T-cell (primary cell): ENCODE data around the gene CPTP. TPM values are rescaled to one million over a fixed set of nuclear protein-coding genes. Genes with fewer than 3 reads are reported as not detected.

Experiments
- ATAC-seq, 4 experiments: fragments of 200-7000 bp in 3 of 4; fragments of 150-1000 bp in 1 of 4; cut with Tn5 transposase; replicated peaks in 1 of 4; 1 replicate in 3 of 4; 2 replicates in 1 of 4; pipeline ENCODE4 v1.10.0; 2021; ENCODE audit warnings: moderate library complexity in 3 of 4, mild to moderate bottlenecking in 2 of 4, moderate number of reproducible peaks in 1 of 4
- CTCF ChIA-PET, 2 donors: fragments of 300-600 bp; sonication (Branson Sonifier 250); formaldehyde crosslinking; loops; one replicate each; lab custom pipeline; 2022; ENCODE audit warnings: antibody characterized with exemption in 2 of 2; lab: Charles Lee
- POLR2A ChIA-PET, 2 donors: fragments of 300-600 bp; sonication (Branson Sonifier 250); formaldehyde crosslinking; loops; one replicate each; lab custom pipeline; 2022; ENCODE audit warnings: antibody characterized with exemption in 2 of 2; lab: Charles Lee
- DNase-seq, 35 experiments: peaks; one replicate each; pipeline versions ENCODE4 v3.0.0 to v3.0.0-alpha.2; 2013 to 2023
- H3K27ac ChIP-seq: one replicate; pipeline ENCODE4 v1.5.1; 2013; ENCODE audit warnings: low read length
- H3K27me3 ChIP-seq, 2 experiments: replicated peaks in 1 of 2; 1 replicate in 1 of 2; 2 replicates in 1 of 2; pipeline versions ENCODE4 v1.6.1 to v1.7.0; 2013; ENCODE audit warnings: low read length in 1 of 2, mixed read lengths in 1 of 2; ENCODE audit not compliant: control insufficient read depth in 2 of 2, insufficient read depth in 2 of 2; ENCODE audit errors: extremely low read depth in 1 of 2
- H3K36me3 ChIP-seq, 2 donors: 1 replicate in 1 of 2; 2 replicates in 1 of 2; pipeline versions ENCODE4 v1.6.1 to v1.7.0; 2013; ENCODE audit warnings: low read length in 1 of 2; ENCODE audit not compliant: control insufficient read depth in 2 of 2, insufficient read depth in 1 of 2; ENCODE audit errors: extremely low read depth in 1 of 2
- H3K4me1 ChIP-seq, 2 experiments: 1 replicate in 1 of 2; 2 replicates in 1 of 2; pipeline versions ENCODE4 v1.6.1 to v1.7.0; 2013; ENCODE audit warnings: low read length in 2 of 2, mixed read lengths in 1 of 2; ENCODE audit not compliant: insufficient read depth in 2 of 2, control insufficient read depth in 1 of 2; ENCODE audit errors: extremely low read depth in 1 of 2
- H3K4me3 ChIP-seq, 2 donors: 1 replicate in 1 of 2; 2 replicates in 1 of 2; pipeline versions ENCODE4 v1.5.1 to v1.7.0; 2013; ENCODE audit warnings: mild to moderate bottlenecking in 2 of 2, low read length in 1 of 2, moderate library complexity in 1 of 2; ENCODE audit not compliant: control insufficient read depth in 1 of 2; ENCODE audit errors: extremely low read depth in 1 of 2
- H3K9me3 ChIP-seq: 2 replicates; pipeline ENCODE4 v1.7.0; 2013
- H3K27ac Mint-ChIP-seq, 2 donors: one replicate each; pipeline ENCODE4 v1.8.0; 2020 to 2021; ENCODE audit warnings: mild to moderate bottlenecking in 2 of 2, mixed read lengths in 2 of 2
- H3K27me3 Mint-ChIP-seq, 2 donors: one replicate each; pipeline ENCODE4 v1.8.0; 2021 to 2022; ENCODE audit warnings: mixed read lengths in 2 of 2
- H3K36me3 Mint-ChIP-seq: one replicate; pipeline ENCODE4 v1.8.0; 2021; ENCODE audit warnings: mixed read lengths
- H3K4me1 Mint-ChIP-seq, 3 donors: one replicate each; pipeline ENCODE4 v1.8.0; 2020 to 2022; ENCODE audit warnings: mixed read lengths in 3 of 3, mild to moderate bottlenecking in 1 of 3
- H3K4me3 Mint-ChIP-seq, 3 donors: one replicate each; pipeline ENCODE4 v1.8.0; 2020 to 2022; ENCODE audit warnings: mild to moderate bottlenecking in 3 of 3, mixed read lengths in 3 of 3, moderate library complexity in 3 of 3
- H3K9me3 Mint-ChIP-seq, 3 donors: one replicate each; pipeline ENCODE4 v1.8.0; 2020 to 2022; ENCODE audit warnings: mixed read lengths in 3 of 3
- WGBS: methylation state at CpG from one replicate; pipeline ENCODE4 v1.1.5; 2013; ENCODE audit warnings: missing lambda C conversion rate; ENCODE audit not compliant: insufficient coverage; 5-methylcytosine and 5-hydroxymethylcytosine counted together
- total RNA-seq, 35 experiments: library from RNA in 6 of 35; stranded (reverse) in 6 of 35; fragments of 120-200 nt in 1 of 35; gene quantifications; one replicate each; pipeline versions ENCODE4 v1.2.1 to v1.2.4 and lab custom pipeline; 2013 to 2026

The CPTP gene
- total RNA-seq, 5 donors from 2014 or later (not counting 1 experiment from before 2014, with no cell fraction given), result 15.8 to 35.8 (median 29.9) TPM

- POLR2A ChIA-PET, result no interaction called here
- peak overlapping the region; percentile 49 to 62 for H3K4me3 ChIP-seq
- CTCF ChIA-PET, result interaction anchor here in 1 of 2 donors (0.6 kb wide), 1 partner anchor 119 kb away, joined by 3 read pairs; no protein-coding TSS in a partner anchor
- H3K27ac Mint-ChIP-seq, result peak overlapping the region in 1 of 2 donors; percentile 34
- H3K27ac ChIP-seq, result peak overlapping the region; percentile 39
- H3K36me3 Mint-ChIP-seq, result peaks cover 3% of the 10 kb centered on the region
- H3K9me3 Mint-ChIP-seq, result no peaks in the 10 kb centered on the region
- peaks cover 17 to 35% of the 10 kb centered on the region in 2 donors for H3K36me3 ChIP-seq
- peak in 1 of 35 experiments; percentile 38 for DNase-seq
- H3K27me3 ChIP-seq, result no peaks in the 10 kb centered on the region
- 54% methylated on average over 55 of the region's 57 CpGs for WGBS
- peaks cover 22 to 43% of the 10 kb centered on the region in 2 experiments for H3K4me1 ChIP-seq
- H3K9me3 ChIP-seq, result no peaks in the 10 kb centered on the region
- H3K4me1 Mint-ChIP-seq, result peaks cover 21 to 28% (median 25%) of the 10 kb centered on the region in 3 donors
- H3K4me3 Mint-ChIP-seq, result peak overlapping the region; percentile 66 to 75 (median 74)
- ATAC-seq, result no peak
- no peaks in the 10 kb centered on the region for H3K27me3 Mint-ChIP-seq
These were observed 15.1 kb upstream of the CPTP start for GRCh38 chr1:1309251-1310108.

GRCh38 chr1:1310109-1310385 lies 14.6 kb upstream of the CPTP start:
- H3K4me1 Mint-ChIP-seq, result peaks cover 21 to 24% (median 21%) of the 10 kb centered on the region in 3 donors
- Histone ChIP-seq H3K36me3 (peaks cover 19 to 41% of the 10 kb centered on the region in 2 donors), H3K4me3 (no peak overlapping the region), H3K4me1 (peaks cover 20 to 37% of the 10 kb centered on the region in 2 experiments), H3K9me3 (no peaks in the 10 kb centered on the region), H3K27me3 (no peaks in the 10 kb centered on the region), H3K27ac (no peak overlapping the region)
- WGBS, result 96% methylated on average over 2 of the region's 3 CpGs
- no peaks in the 10 kb centered on the region for H3K27me3 Mint-ChIP-seq
- CTCF ChIA-PET, result no interaction called here
- no peak for ATAC-seq
- no peak for DNase-seq
- H3K27ac Mint-ChIP-seq, result no peak overlapping the region
- H3K36me3 Mint-ChIP-seq, result peaks cover 3% of the 10 kb centered on the region
- H3K9me3 Mint-ChIP-seq, result no peaks in the 10 kb centered on the region
- POLR2A ChIA-PET, result no interaction called here
- peak overlapping the region; percentile 66 to 75 (median 74) for H3K4me3 Mint-ChIP-seq

- Histone ChIP-seq H3K27me3 (no peaks in the 10 kb centered on the region), H3K4me3 (no peak overlapping the region), H3K27ac (no peak overlapping the region), H3K36me3 (peaks cover 19 to 43% of the 10 kb centered on the region in 2 donors), H3K9me3 (no peaks in the 10 kb centered on the region), H3K4me1 (peaks cover 15 to 32% of the 10 kb centered on the region in 2 experiments)
- Mint-ChIP-seq H3K4me3 (peak overlapping the region; percentile 31 to 75 (median 74)), H3K9me3 (no peaks in the 10 kb centered on the region), H3K27ac (no peak overlapping the region), H3K36me3 (peaks cover 3% of the 10 kb centered on the region), H3K4me1 (peaks cover 16 to 20% (median 18%) of the 10 kb centered on the region in 3 donors), H3K27me3 (no peaks in the 10 kb centered on the region)
- WGBS, result 94% methylated on average over 15 of the region's 21 CpGs
- DNase-seq, result no peak
- ATAC-seq, result no peak
- POLR2A ChIA-PET, result no interaction called here
- CTCF ChIA-PET, result no interaction called here
These were observed 14.0 kb upstream of the CPTP start for GRCh38 chr1:1310476-1311053.

- ChIA-PET POLR2A (no interaction called here), CTCF (no interaction called here)
- Mint-ChIP-seq H3K36me3 (peaks cover 9% of the 10 kb centered on the region), H3K27ac (no peak overlapping the region), H3K4me1 (peaks cover 8 to 13% (median 9%) of the 10 kb centered on the region in 3 donors), H3K9me3 (no peaks in the 10 kb centered on the region), H3K4me3 (peak overlapping the region in 2 of 3 donors; percentile 13 to 31), H3K27me3 (no peaks in the 10 kb centered on the region)
- H3K4me3 ChIP-seq, result no peak overlapping the region
- no peaks in the 10 kb centered on the region for H3K9me3 ChIP-seq
- WGBS, result 96% methylated on average over 20 of the region's 22 CpGs
- H3K27ac ChIP-seq, result no peak overlapping the region
- no peaks in the 10 kb centered on the region for H3K27me3 ChIP-seq
- peaks cover 7 to 23% of the 10 kb centered on the region in 2 experiments for H3K4me1 ChIP-seq
- no peak for ATAC-seq
- H3K36me3 ChIP-seq, result peaks cover 19 to 43% of the 10 kb centered on the region in 2 donors
- no peak for DNase-seq
These were observed 13.2 kb upstream of the CPTP start for GRCh38 chr1:1311107-1312104.

GRCh38 chr1:1312450-1313314 lies 11.9 kb upstream of the CPTP start:
- Histone ChIP-seq H3K36me3 (peaks cover 19 to 48% of the 10 kb centered on the region in 2 donors), H3K9me3 (no peaks in the 10 kb centered on the region), H3K27me3 (no peaks in the 10 kb centered on the region), H3K27ac (no peak overlapping the region), H3K4me3 (no peak overlapping the region), H3K4me1 (peaks cover 0 to 14% of the 10 kb centered on the region in 2 experiments)
- ATAC-seq (no peak), DNase-seq (no peak)
- WGBS, result 96% methylated on average over 48 of the region's 49 CpGs
- Mint-ChIP-seq H3K9me3 (no peaks in the 10 kb centered on the region), H3K4me3 (no peak overlapping the region), H3K4me1 (peaks cover 0 to 5% (median 1%) of the 10 kb centered on the region in 3 donors), H3K27me3 (no peaks in the 10 kb centered on the region), H3K36me3 (peaks cover 13% of the 10 kb centered on the region), H3K27ac (no peak overlapping the region)
- ChIA-PET POLR2A (no interaction called here), CTCF (no interaction called here)
